Liver (tissue), 3 donors: ENCODE results near the gene CAB39.

Source experiments
- NR2F2 ChIP-seq: IDR thresholded peaks from 2 replicates; pipeline ENCODE4 v1.6.1; 2016; ENCODE audit warnings: antibody characterized with exemption
- REST ChIP-seq: IDR thresholded peaks from 2 replicates; pipeline ENCODE4 v1.6.1; 2016; ENCODE audit warnings: antibody characterized with exemption, mild to moderate bottlenecking
- TF ChIP-seq, protein P1 (sequence below): IDR thresholded peaks from 2 replicates; pipeline ENCODE4 v1.6.1; 2016; ENCODE audit warnings: antibody characterized with exemption
- TF ChIP-seq, protein P2 (sequence below): fragments of 150-350 bp; IDR thresholded peaks from 2 replicates; pipeline ENCODE4 v1.5.1; 2017; ENCODE audit warnings: improper control_type of control experiment, low read depth, low read length; ENCODE audit not compliant: missing input control
- donor health status: healthy.
- donor health status: healthy.

DNA sequence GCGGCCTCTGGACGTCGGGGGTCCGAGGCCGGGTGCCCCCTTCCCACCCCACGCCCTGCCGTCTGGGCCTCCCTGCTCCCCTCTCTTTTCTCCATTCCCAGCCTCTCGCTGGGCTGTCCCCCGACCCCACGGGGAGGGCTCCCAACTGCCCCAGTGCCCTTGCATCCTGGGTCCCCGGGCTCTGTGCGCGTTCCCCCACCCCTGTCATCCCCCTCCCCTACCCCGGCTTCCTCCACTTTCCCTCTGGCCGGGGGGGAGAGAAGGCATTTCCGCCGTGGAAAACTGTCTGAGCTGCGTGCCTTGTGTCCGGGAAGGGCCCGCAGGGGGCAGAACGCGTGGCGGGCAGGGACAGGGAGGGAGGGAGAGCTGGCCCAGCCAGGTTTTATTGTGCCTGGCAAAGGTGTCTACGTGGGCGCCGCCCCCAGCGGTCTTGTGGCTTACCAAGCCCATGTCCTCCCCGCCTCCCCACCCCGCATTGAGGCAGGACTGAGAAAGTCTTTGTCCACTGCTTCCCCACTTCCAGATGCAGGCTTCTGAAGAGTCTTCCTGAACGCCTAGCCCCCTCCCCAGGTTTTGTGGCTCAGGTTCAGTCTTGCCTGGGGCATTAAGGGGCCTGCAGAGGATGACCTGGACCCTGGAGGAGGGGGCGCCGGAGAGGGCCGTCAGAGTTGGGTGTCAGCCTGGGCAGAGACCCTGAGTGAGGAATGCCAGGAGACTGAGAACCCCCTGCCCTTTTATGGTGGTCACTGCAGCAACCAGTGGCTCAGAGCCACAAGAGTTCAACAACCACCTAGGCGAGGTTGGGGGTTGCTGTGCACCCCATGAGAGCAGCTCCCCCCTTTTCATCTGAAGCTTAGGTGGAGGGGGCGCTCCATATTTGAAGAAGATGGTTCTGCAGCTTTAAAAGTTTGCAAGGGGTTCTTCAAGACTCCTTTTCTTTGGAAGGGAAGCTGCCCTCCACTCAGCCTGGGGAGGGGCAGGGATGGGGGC, 153.4 kb downstream of the CAB39 start:
- no peak for TF ChIP-seq REST
- TF ChIP-seq, protein P1, sequence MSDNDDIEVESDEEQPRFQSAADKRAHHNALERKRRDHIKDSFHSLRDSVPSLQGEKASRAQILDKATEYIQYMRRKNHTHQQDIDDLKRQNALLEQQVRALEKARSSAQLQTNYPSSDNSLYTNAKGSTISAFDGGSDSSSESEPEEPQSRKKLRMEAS: no peak
- TF ChIP-seq, protein P2, sequence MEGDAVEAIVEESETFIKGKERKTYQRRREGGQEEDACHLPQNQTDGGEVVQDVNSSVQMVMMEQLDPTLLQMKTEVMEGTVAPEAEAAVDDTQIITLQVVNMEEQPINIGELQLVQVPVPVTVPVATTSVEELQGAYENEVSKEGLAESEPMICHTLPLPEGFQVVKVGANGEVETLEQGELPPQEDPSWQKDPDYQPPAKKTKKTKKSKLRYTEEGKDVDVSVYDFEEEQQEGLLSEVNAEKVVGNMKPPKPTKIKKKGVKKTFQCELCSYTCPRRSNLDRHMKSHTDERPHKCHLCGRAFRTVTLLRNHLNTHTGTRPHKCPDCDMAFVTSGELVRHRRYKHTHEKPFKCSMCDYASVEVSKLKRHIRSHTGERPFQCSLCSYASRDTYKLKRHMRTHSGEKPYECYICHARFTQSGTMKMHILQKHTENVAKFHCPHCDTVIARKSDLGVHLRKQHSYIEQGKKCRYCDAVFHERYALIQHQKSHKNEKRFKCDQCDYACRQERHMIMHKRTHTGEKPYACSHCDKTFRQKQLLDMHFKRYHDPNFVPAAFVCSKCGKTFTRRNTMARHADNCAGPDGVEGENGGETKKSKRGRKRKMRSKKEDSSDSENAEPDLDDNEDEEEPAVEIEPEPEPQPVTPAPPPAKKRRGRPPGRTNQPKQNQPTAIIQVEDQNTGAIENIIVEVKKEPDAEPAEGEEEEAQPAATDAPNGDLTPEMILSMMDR: no peak
- TF ChIP-seq NR2F2: no peak
